GM19240 (cell line): ENCODE data around the gene AGA.

Experiments used
- DNase-seq: peaks from one replicate; pipeline ENCODE4 v3.0.0; 2011; ENCODE audit warnings: low spot score; ENCODE audit not compliant: insufficient read length

The AGA gene

DNA sequence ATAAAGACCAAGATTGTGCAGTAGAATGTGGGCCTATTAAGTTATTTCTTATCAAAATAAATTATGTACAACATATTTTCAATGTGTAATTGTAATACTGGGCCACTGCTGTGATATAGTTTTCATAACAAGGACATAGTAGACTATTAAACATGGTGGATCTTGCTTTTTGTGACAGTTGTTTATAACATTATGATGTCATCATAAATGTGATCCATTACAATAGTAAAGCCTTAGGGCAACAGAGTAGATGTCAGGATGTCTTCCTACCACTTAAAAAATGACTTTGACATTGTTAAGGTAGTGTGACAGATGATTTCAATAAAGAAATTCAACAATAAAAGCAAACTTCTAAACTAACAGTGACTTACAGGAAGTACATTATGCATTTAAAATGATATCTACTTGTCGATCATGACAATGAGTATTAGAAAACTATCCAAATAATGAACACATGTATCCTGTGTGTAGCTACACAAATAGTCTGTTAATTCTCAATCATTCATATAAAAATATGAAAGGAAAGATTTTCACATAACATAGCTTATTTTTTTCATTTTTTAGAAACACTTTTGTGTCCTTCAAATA lies 5.3 kb upstream of the AGA start:
- no peak for DNase-seq

- DNase-seq = no peak
Measured at GRCh38 chr4:177446586-177446985, 4.3 kb upstream of the AGA start.

GRCh38 chr4:177444911-177445736 lies 2.9 kb upstream of the AGA start:
- no peak for DNase-seq

GRCh38 chr4:177441061-177441802 lies 1.0 kb downstream of the AGA start:
- DNase-seq = no peak

DNA sequence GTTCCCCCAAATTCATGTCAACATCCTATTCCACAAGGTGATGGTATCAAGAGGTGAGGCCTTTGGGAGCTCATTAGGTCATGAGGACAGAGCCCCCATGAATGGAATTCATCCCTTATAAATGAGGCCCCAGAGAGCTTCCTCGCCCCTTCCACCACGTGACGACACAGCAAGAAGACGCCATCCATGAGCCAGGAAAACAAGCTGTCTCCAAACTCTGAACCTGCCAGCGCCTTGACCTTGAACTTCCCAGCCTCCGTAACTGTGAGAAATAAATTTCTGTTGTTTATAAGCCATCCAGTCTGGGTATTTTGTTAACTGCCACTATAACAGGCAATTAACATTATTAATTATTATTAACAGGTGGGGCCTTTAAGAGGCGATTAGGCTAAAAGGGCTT lies 5.8 kb downstream of the AGA start:
- no peak for DNase-seq

DNA sequence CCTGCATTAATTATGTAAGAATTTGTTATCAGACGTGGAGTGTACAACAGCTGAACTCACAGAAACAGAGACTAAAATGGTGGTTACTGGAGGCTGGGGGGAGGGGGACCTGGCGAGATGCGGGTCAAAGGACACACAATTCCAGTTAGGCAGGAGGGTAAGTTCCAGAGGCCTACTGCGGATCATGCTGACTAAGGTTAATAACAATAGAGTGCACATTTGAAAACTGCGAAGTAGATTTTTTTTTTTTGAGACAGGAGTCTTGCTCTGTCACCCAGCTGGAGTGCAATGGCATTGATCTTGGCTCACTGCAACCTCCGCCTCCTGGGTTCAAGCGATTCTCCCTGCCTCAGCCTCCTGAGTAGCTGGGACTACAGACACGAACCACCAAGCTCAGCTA lies 7.6 kb downstream of the AGA start:
- no peak for DNase-seq

- no peak for DNase-seq
Measured at GRCh38 chr4:177427192-177427591, 15.0 kb downstream of the AGA start.

DNA sequence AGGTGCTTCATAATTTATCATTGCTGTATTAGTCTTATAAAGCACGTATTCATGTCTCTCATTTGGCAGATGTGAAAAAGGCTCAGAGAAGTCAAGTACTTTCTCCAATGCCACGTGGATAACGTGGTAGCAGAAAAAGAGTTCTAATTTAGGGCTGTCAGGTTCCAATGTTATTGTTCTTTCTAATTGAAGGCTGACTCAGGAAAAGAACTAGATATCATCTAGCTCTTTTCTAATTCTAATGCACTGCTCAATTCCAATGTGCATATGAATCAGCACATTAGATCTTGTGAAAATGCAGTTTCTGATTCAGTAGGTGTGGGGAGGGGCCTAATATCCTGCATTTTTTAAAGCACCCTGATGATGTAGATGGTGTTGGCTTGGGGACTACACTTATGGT lies 22.8 kb downstream of the AGA start:
- DNase-seq = no peak

DNA sequence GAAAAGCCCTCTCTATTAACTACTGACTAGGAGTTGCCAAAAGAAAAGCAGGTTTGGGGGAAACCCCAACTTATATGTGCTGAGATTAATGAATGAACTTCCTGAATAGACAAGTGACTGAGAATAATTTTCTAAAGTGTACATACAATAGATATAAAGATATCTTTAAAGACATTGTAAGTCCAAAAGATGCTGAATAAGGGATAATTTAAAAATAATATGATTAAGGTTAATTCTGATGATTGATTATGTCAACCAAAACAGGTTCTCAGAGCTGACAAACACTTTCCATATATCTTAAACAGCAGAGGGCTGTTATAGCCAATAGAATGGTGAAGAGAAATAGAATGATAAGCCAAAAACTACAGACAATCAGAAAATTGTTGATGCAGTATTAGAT lies 28.6 kb downstream of the AGA start:
- DNase-seq = no peak

DNA sequence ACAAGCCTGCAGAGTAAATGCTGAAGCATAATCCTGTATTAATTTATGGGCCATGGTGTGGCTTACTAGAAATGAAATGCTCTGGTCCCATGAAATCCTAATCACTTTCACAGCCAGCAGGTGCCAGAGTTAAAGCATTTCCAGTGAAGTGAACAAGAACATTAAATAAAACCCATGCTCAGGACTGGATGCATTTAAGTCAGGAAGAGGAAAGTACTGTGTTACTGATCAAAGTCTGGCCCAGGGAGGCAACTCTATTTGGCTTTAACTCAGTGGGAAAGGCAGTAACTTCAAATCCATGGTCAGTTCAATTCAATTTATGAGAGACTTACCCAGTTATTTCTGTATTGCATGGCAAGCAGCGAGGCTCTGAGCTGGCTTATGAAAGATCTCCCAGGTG lies 29.2 kb downstream of the AGA start:
- no peak for DNase-seq

DNA sequence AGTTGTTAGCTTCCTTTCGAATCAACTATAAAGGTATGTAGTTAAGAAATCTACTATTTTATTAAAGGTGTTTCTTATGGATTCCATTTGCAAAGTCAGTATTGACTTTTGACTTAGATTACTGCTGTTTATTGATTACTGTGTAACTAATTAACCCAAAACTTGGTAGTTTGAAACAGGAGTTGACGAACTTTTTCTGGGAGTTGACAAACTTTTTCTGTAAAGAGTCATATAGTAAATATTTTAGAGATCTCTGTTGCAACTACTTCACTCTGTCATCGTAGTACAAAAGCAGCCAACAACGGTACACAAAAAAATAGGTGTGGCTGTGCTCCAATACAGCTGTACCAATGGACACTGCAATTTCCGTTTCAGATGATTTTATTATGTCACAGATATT lies 30.2 kb downstream of the AGA start:
- DNase-seq = no peak

DNA sequence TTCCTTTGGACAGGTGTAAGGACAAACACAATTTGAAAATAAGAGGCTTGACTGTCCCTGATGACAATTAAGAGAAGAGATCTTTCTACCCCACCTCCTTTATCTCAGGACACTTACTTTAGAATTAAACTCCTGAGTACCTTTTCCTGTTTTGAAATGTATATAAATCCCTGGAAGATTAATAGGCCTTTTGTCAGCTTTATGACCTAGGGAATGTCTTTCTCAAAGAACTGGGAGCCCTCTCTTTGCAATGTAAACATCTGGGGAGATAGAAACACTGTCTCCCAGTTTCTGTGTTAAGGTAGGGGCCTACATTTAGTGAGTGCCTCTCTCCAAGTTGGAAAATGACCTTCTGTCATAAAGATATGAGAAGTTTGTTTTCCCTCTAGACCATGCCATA lies 31.7 kb downstream of the AGA start:
- DNase-seq = no peak

GRCh38 chr4:177408023-177408422 lies 34.2 kb downstream of the AGA start:
- DNase-seq = no peak

- DNase-seq = no peak
Measured at GRCh38 chr4:177405508-177405907, 36.7 kb downstream of the AGA start.

DNA sequence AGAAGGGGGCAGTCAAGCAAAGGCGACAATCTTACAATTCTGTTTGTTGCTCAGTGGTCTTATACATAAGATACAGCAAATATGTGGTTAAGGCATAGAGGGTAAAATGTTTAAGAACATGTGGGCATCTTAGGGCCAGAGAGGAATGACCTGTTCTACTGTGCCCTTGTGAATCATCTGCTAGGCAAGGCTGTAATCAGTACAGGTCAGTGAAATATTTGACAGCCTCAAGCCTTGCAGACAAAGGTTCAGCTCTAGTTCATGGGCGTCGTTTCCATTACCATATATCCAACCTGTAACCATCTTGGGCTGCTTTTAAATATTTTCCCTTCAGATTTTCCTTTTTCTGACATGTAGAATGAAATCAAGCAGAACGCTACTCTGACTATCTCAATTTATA lies 37.3 kb downstream of the AGA start:
- no peak for DNase-seq

DNA sequence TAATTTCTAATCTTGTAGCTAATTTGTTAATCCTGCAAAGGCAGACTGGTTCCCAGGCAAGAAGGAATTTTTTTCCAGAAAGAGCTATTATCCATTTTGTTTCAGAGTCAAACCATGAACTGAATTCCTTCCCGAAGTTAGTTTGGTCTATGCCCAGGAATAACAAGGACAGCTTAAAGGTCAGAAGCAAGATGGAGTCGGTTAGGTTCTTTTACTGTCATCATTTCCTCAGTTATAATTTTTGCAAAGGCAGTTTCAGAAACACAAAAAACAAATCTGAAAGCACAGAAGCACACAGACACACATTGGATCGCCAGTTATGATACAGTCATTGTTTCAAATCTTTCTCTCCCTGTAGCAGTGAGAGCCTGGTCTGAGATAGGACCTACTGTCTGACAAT lies 37.9 kb downstream of the AGA start:
- DNase-seq = no peak

DNA sequence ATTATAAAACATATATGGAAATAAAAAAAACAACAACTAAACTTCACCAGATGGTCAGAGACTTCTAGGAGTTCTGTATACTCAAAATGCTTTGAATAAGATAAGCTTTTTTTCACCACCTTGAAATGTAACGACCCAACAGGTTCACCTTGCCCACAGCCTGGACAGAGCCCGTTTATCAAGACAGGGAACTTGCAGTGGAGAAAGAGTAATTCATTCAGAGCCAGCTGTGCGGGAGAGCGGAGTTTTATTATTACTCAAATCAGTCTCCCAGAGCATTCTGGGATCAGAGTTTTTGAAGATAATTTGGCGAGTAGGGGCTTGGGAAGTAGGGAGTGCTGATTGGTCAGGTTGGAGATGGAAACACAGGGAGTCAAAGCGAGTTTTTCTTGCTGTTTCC lies 38.5 kb downstream of the AGA start:
- DNase-seq = no peak

DNA sequence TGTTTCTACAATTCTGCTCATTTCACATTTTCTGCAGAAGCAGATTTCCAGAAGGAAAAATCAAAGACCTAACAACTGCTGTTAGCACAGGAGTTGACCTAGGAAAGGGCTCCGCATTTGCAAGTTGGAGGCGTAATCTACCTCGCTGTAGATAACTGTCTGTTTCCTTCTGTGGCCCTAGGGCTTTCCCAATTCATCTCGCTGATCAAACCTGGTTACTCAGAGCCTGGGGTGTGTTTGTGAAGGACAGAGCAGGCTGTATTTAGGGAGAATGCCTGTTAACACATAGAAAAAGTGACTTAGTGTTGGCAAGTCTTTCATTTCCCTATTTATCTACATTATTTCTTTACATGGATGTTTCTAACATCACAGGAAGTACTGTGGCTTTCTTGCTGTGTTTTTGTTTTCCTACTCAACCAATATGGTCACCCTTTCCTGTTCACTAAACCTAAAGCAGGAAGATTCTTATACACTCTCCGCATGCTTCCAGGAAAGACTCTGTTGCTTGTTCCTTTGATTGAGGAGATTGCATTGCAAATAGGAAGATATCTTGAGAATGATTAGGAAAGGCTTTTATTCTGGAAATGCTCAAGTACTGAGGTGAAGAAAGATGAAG lies 40.5 kb downstream of the AGA start:
- no peak for DNase-seq

- no peak for DNase-seq
Measured at GRCh38 chr4:177400030-177400429, 42.2 kb downstream of the AGA start.

- DNase-seq = no peak
Measured at GRCh38 chr4:177396352-177396751, 45.9 kb downstream of the AGA start.

- no peak for DNase-seq
Measured at GRCh38 chr4:177393236-177393635, 49.0 kb downstream of the AGA start.

- DNase-seq = no peak
Measured at GRCh38 chr4:177391953-177392352, 50.3 kb downstream of the AGA start.
